Measurements from ENCODE around the gene TRAK1.
"Not testable (repeated sequence)": the region's sequence is repeated elsewhere in the genome, so short reads cannot be mapped to it uniquely, and the experiment has no call there.

Gene TRAK1, protein sequence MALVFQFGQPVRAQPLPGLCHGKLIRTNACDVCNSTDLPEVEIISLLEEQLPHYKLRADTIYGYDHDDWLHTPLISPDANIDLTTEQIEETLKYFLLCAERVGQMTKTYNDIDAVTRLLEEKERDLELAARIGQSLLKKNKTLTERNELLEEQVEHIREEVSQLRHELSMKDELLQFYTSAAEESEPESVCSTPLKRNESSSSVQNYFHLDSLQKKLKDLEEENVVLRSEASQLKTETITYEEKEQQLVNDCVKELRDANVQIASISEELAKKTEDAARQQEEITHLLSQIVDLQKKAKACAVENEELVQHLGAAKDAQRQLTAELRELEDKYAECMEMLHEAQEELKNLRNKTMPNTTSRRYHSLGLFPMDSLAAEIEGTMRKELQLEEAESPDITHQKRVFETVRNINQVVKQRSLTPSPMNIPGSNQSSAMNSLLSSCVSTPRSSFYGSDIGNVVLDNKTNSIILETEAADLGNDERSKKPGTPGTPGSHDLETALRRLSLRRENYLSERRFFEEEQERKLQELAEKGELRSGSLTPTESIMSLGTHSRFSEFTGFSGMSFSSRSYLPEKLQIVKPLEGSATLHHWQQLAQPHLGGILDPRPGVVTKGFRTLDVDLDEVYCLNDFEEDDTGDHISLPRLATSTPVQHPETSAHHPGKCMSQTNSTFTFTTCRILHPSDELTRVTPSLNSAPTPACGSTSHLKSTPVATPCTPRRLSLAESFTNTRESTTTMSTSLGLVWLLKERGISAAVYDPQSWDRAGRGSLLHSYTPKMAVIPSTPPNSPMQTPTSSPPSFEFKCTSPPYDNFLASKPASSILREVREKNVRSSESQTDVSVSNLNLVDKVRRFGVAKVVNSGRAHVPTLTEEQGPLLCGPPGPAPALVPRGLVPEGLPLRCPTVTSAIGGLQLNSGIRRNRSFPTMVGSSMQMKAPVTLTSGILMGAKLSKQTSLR

DNA sequence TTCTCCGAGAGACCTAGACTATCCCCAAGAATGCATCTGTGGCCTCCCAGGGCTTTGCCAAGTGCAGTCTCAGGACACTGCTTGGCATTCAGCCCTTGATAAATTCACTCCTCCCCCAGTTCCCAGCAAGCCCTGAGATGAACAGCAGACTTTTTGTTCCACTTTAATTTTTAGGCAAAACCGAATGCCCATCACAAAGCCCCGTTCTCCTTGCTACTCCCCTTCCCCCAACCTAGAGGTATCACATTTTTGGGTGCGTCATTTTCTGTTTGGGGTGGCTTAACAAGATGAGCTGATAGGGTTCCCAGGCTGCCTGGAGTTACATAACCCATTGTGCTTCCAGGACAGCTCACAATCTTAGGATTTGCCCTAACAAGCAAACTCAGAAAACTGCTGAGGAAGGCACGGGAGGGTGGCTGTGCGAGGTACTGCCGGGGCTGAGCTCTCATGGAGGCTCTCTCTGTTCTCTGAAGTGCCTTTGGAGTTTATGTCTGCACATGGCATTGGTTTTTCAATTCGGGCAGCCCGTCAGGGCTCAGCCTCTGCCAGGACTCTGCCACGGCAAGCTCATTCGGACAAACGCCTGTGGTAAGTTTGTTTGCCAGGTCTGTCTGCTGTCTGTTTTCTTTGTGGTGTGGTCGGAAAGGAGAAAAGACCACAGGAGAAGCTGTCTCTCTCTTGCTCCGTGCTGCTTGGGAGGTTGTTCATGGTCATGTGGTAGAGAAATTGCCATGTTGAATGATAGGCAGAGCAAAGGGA lies at the start of gene TRAK1:
TSS of gene TRAK1 (plus strand) at position 385 of the 759 bp plus-strand sequence. CDS start at position 498, 113 bp downstream.
- no peak for FAIRE-seq

DNA sequence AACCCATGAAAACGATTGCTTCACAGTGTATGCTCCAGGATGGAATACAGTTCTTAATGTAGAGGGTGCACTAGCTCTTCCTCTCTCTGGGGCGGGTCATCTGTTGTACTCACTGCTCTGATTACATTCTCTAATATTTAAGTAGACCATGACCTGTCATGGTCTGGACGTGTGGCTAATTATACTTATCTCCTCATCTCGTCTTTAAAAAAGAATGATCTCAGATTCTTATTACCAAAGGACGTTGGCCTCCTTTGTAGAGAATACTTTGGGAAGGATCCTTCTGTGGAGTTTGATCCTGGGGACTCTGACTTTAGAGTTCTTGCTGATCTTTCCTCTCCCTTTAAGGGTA lies 48.4 kb upstream of the TRAK1 start:
- no peak for FAIRE-seq

DNA sequence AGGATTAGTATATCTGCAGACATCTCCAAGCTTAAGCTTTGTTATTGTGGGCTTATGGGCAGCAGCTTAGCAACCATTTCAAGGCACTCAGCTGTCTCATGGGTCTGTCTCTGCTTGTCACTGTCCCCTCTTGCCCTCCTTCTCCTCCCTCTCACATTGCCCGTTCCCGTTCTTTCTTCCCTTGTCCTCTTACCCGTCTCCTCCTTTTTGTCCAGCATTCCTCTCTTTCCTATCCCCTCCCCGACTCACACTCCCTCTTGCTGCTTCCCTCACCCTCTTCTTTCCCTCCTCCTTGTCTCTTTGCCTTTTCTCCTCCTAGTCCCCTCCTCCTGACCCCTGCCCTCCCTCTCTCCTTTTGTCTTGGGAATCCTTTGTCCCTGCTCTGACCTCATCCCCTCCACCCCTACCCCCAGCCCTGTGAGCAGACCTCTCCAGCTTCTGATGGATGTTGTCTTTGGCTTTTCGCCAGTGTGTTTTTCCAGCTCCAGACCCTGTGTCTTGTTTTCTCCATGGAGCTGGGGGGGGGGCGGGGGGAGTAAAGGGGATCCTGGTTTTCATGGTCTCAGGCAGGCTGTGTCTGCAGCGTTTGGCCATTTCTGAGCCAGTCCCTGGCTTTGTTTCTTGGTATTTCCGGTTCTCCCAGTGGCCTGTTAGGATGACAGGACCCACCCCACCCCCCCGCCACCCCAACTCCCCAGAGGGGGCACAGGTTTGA lies 47.9 kb upstream of the TRAK1 start:
- FAIRE-seq: no peak

DNA sequence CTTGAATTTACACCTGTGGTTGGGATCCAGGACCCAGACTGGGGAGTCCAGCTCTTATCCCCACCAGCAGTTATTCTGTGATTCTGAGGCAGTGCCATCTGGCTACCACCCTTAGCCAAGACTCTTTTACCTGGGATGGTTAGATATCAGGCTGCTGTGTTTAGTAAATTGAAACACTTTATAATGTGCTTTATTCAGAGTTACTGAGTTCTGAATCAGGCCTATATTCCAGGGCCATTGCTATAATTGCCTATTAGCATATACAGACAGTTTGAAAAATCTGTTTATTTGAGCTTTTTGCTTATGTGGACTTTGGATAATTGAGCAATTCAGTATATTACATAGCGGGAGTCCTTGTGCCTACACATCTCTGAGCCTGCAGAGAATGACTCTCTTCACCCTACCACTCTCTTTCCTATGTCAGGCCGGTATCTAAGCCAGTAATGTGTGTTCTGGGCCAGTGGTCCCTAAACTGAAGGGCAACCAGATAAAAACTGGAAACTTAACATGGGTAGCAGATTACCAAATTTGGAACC lies 45.4 kb upstream of the TRAK1 start:
- FAIRE-seq: no peak

DNA sequence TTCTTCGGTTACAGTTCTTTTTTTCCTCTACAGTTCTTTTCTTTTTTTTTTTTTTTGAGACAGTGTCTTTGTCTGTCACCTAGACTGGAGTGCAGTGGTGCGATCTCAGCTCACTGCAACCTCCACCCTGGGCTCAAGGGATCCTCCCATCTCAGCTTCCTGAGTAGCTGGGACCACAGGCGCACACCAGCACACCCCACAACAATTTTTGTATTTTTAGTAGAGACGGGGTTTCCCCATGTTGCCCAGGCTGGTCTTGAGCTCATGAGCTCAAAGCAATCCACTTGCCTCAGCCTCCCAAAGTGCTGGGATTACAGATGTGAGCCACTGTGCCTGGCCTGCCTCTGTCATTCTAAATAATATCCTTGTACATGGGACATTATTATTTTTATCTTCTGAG lies 42.6 kb upstream of the TRAK1 start:
- FAIRE-seq: not testable (repeated sequence)

DNA sequence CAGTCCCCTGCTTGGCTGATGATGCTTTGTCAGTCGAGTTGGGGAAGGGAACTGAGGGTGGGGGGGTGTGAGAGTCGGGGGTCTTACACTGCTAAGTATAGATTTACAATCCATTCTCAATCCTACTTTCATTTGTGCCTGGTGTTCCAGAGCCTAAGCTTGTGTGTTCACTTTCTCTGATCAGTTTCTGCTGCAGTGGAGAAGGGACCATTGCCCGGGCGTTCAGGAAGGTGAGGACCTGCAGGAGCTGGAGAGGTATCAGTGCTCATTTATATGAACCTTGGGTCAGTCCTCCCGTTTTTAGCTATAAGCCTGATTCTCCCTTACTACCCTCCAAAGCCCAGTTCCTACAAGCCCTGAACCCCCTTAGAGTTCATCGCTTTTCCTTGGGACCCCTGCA lies 41.0 kb upstream of the TRAK1 start:
- no peak for FAIRE-seq

DNA sequence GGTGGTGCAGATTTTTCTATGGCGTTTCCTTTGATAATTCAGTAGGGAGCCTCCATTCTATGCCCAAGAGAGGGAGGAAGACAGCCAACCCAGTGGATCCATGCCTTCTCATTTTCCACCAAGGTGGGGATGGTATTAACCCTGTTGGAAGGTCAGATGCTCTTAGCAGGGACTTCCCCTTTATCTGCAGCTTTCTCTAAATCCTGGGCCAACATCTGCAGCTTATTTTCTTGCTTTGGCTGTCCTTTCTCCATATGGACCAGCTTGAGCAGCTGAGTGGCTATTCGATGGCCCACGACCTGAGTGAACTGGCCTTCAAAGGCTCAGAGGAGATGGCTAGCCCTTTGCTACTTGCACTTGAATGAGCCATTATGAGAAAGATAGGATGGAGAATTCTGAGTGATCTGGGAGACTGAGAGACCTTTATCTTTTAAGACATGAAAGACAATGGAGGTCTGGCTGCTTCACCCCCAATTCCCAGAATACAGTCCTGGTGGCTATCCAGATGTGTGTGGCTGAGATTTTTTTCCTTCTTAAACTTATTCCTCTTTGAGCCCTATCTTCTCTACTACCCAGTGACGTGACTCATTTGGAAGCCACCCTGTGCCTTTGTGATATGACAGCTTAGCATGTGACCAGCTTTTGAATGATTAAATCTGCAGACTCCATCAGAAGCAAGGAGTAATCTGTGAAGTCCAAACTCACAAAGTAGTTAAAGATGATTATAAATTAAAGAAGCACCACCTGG lies 39.6 kb upstream of the TRAK1 start:
- FAIRE-seq: no peak

DNA sequence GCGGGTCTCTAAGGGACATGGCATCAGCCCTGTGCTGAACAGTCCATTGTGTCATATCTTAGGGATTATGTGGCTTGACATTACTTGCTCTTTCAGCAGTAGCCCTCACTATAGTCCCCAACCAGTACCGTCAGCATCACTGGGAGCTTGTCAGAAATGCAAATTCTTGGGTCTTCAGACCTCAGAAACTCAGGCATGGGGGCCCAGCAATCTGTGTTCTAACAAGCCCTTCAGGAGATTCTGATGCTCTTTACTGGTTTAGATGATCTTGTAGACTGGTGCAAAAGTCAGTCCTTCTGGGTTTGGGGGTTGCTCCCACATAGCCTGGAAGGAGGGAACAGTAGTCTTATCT lies 39.0 kb upstream of the TRAK1 start:
- FAIRE-seq: no peak

DNA sequence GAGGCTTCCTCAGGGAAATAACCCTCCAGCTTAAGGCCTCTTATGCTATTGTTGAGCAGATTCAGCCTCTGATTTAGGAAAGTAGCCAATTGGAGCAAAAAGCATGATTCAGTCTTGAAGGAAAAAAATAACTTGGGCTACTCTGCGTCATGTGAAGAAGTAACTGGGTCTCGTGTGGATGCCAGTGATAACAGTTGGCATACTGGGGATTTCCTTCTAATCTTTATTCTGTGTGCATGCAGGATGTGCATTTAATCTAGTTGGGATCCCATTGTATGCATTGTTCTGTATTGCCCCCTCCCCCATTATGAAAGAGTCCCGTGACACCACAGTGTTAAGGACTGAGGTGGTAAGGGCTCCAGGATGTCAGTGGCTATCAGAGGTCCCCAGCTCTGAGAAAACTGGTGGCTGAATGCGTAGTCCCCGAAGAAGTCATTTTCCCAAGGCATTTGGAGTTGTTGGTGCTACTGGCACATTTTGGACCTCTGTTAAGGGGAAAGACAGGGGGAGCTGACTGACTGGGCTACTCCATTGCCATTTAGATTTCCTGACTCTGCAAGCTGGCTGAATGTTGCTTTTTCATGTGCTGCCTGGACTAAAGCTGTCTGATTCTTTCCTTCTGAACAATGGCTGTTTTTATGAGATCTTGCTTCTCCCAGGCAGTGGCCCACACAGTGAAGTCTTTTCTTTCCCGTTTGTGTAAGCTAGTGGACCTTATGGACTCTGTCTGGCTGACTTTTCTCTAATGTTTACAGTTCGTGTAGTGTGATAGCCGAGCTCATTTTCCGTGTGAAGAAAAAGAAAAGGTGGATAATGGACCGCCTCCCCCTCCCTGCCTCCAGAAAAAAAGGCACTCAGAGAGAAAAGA lies 38.4 kb upstream of the TRAK1 start:
- no peak for FAIRE-seq

DNA sequence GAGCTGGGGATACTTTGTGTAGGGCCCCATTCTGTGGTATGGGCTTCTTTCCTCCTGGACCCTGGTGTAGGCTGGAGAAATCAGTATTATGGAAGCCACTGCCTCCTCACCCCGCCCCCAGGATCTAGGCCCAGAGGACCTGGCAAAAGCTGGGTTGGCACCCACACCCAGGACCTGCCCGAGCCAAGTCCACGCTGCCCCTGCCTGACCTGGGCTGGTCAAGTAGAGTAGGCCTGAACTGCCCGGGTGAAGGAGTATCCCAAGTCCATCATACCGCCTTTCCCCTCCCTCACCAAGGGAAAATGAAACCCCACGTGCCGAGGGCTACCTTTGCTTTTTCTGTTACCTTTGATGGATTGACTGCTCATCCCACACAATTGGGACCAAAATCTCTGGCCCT lies 37.7 kb upstream of the TRAK1 start:
- no peak for FAIRE-seq

DNA sequence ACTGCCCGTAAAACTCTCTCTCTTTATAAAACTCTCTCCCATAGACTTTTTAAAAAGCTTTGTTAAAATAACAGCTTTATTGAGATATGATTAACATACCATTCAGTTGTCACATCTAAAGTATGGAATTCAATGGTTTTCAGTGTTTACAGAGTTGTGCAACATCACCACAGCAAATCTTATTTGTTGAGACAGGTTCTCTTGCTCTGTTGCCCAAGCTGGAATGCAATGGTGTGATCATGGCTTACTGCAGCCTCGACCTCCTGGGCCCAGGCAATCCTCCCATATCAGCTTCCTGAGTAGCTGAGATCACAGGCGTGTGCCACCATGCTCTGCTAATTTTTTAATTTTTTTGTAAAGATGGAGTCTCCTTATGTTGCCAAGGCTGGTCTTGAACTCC lies 35.9 kb upstream of the TRAK1 start:
- no peak for FAIRE-seq

DNA sequence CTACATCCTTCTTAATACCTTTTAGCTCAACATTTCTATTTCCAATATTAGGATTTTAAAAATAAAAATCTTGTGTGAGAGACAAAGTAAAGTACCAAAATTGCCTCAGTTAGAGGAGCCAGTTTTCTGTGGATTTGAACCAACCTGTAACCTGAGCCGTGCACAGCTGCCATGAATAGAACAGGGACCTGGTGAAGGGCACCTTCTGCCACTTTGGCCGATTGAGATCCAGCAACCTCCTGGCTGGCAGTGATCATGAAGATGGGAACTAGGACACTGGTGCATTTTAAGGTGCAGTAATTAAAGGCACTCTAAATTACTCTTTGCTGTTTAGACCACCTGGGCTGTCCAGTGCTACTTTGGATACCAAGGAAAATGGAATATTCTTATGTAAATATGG lies 34.3 kb upstream of the TRAK1 start:
- no peak for FAIRE-seq

DNA sequence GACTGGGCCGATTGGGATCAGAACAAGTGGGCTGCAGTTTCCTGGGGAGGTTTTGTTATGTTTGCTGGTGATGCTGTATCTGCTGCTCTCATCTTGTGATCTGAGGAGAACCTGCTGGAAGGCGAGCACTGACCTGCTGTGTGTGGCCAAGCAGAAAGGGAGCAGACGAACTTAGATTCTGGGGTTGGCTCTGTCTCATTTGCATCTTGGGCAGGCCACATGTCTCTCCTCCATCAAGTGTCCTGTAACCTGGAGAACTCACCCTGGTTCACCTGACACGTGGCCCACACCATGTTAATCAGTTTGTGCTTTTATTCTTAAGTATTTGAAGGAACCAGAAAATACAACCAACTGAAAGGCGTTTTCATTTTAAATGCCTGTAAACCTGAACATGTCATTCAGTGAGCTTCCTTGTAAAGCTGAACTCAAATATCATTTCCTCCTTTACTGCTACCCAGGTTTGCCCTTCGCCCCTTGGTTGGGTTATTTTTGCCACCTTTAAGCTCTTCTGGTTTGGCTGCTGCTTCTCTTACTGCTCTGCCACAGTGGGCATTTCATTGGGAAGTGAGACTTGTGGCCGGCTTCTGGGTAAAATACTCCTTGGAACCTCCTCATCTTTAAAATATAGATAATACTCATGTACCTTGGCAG lies 33.5 kb upstream of the TRAK1 start:
- FAIRE-seq: no peak

DNA sequence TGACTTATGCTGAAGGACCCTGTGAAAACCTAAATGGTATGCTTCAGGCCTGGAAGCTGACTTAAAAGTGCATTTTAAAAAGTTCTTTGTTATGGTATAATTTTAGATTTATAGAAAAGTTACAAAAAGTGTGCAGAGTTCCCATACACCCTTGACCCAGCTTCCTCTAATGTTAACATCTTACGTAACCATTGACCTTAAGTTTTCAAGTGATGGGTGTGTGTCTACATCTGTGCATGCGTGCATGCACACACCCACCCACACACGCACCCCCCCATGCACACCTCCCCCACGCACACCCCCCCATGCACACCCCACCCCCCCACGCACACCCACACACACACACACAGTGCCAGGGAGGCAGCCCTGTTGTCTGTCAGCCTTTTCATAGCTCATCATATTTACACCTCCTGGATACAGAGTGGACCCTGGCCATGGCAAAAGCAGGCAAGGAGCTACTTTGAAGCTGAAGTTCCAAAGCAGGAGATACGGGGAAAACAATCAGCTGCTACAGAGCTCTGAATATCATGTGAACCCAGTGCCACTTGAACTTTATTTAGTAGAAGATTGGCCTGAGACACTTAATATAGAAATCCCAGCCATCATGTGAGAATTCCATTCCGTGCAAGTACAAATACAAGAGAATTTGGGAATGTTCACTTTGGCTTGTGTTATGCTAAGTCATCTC lies 30.0 kb upstream of the TRAK1 start:
- no peak for FAIRE-seq

DNA sequence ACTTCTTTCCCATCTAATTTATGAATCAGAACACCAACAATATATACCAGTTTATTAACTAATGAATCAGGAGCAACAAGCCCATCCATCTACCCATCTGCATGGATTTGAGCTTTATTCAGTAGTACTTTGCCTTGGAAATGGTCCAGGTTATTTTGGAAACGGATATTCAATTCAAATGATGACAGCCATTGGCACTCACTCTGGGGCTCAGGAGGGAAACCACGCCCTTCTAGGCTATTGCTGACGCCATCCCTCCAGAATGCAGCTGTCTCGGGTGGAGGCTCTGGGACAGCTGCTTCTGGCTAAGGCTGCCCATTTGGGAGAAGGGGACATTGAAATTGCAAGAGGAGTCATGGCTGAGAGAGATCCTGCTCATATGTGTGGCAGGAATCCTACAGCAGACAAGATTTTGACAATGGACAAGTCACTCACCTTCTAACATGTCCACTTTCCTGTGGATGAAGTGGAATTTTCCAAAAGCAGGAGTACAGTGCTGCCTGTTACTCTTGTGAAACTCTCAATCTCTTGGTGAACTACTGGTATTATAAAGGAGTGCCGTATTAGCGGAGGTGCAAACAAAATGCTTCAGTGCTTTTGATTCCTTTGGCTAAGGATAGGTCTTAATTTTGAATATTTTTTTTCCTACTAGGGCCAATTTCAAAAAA lies 29.3 kb upstream of the TRAK1 start:
- FAIRE-seq: no peak

DNA sequence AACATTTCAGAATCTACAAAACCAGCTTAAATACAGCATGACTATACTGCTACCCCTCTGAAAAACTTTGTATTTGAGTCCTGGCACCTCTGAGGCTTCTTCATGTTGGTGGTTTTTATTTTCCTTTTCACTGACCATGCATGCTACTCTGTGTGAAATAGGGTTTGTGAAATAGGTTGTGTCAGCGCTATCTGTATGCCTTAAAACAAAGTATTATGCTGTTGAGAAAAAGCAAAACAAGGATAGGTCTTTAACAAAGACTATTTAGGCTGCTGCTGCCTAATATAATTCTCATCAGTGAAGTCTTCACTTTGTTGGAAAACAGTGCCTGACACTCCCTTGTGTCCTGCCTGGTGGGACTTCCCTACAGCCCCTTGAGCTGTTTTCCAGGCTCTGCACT lies 28.7 kb upstream of the TRAK1 start:
- no peak for FAIRE-seq

DNA sequence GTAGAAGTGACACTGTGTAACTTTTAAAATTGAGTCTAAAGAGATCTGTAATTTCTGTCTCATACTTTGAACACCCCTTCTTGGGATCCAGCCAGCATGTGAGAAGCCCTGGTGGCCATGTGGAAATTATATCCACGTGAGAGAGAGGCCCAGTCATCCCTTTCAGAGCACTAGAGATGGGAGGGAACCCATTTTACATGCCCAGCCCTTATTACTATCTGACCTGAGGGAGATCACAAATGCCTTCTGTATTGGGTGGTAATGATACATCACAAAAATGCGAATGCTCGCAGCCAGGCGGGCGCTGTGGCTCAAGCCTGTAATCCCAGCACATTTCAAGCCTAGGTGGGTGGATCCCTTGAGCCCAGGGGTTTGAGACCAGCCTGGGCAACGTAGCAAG lies 27.3 kb upstream of the TRAK1 start:
- no peak for FAIRE-seq

DNA sequence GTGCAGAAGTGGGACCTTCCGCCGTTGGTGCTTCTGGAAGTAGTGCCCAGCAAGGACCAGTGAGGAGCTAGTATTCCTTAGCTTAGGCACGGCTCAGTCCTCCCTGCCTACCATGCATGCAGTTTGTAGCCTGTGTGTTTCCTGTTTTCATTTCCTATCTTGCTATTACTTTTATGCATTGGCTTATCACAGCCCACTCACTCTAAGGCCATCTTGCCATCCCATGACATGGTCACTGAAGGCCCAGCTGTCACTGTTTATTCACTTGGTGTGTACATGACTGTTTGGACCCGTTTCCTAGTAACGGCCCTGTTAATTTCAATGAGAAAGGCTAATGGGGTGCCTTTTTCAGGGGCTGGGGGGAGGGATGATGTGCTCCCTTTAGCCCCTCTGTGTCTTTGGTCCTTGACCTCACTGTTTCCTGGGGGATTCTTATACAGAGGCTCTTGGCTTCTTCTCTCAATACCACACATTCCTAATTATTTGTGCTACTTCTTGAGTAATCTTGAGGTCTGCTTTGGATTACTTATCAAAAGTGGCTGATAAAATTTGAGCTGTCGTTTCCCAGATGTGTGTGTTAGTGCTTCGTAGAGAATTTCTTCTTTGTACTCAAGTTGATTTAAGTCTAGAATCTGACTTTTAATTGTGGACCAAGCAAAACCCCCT lies 24.5 kb upstream of the TRAK1 start:
- no peak for FAIRE-seq

Measured in G401.6 (cell line).